H9 (cell line): ENCODE results near the gene CACTIN. TPM values are rescaled to one million over a fixed set of nuclear protein-coding genes. Genes with fewer than 3 reads are reported as not detected.

Source experiments
- DNase-seq: peaks from one replicate; pipeline ENCODE4 v3.0.0-alpha.2; 2017
- H2AFZ ChIP-seq: one replicate; pipeline ENCODE4 v1.6.1; 2013; ENCODE audit warnings: mild to moderate bottlenecking, low read length, control low read depth, moderate library complexity
- H2AK5ac ChIP-seq: 2 replicates; pipeline ENCODE4 v1.6.1; 2013; ENCODE audit warnings: low read length, control low read depth, mixed read lengths; ENCODE audit not compliant: insufficient read length
- H2BK120ac ChIP-seq: one replicate; pipeline ENCODE4 v1.6.1; 2013; ENCODE audit warnings: low read depth, mild to moderate bottlenecking, low read length, control low read depth, inconsistent platforms; ENCODE audit not compliant: poor library complexity, severe bottlenecking
- H2BK12ac ChIP-seq: 2 replicates; pipeline ENCODE4 v1.6.1; 2013; ENCODE audit warnings: low read length, control low read depth, mixed read lengths, low read depth; ENCODE audit not compliant: insufficient read length
- H2BK15ac ChIP-seq: 2 replicates; pipeline ENCODE4 v1.6.1; 2013; ENCODE audit warnings: low read depth, low read length, control low read depth
- H2BK20ac ChIP-seq: one replicate; pipeline ENCODE4 v1.6.1; 2013; ENCODE audit warnings: low read depth, mild to moderate bottlenecking, low read length, control low read depth, inconsistent platforms; ENCODE audit not compliant: poor library complexity, severe bottlenecking
- H2BK5ac ChIP-seq: 2 replicates; pipeline ENCODE4 v1.6.1; 2013; ENCODE audit warnings: low read length, control low read depth, mixed read lengths; ENCODE audit not compliant: insufficient read length
- H3K14ac ChIP-seq: 2 replicates; pipeline ENCODE4 v1.6.1; 2013; ENCODE audit warnings: low read length, control low read depth; ENCODE audit not compliant: insufficient read depth
- H3K18ac ChIP-seq: 2 replicates; pipeline ENCODE4 v1.6.1; 2013; ENCODE audit warnings: low read depth, mild to moderate bottlenecking, mixed read lengths, low read length, control low read depth; ENCODE audit not compliant: insufficient read length
- H3K23ac ChIP-seq: 2 replicates; pipeline ENCODE4 v1.6.1; 2013; ENCODE audit warnings: low read length, control low read depth, mixed read lengths, low read depth; ENCODE audit not compliant: insufficient read length
- H3K23me2 ChIP-seq: 2 replicates; pipeline ENCODE4 v1.6.1; 2013; ENCODE audit warnings: low read depth, mild to moderate bottlenecking, mixed read lengths, low read length, control low read depth; ENCODE audit not compliant: insufficient read length, poor library complexity, severe bottlenecking
- H3K27ac ChIP-seq: 2 replicates; pipeline ENCODE4 v1.5.1; 2013; ENCODE audit warnings: low read length, control low read depth, mixed read lengths, low read depth; ENCODE audit not compliant: insufficient read length
- H3K27me3 ChIP-seq: 2 replicates; pipeline ENCODE4 v1.6.1; 2013; ENCODE audit warnings: low read length, control low read depth, inconsistent platforms; ENCODE audit not compliant: insufficient read depth
- H3K4ac ChIP-seq: 2 replicates; pipeline ENCODE4 v1.6.1; 2013; ENCODE audit warnings: low read depth, mild to moderate bottlenecking, control low read depth, inconsistent platforms, low read length, moderate library complexity
- H3K4me1 ChIP-seq: 2 replicates; pipeline ENCODE4 v1.6.1; 2013; ENCODE audit warnings: low read length, control low read depth, inconsistent platforms; ENCODE audit not compliant: insufficient read depth
- H3K4me2 ChIP-seq: 2 replicates; pipeline ENCODE4 v1.6.1; 2013; ENCODE audit warnings: low read length, control low read depth, mixed read lengths; ENCODE audit not compliant: insufficient read length, insufficient read depth
- H3K56ac ChIP-seq: 2 replicates; pipeline ENCODE4 v1.6.1; 2013; ENCODE audit warnings: low read depth, mild to moderate bottlenecking, mixed read lengths, low read length, control low read depth; ENCODE audit not compliant: insufficient read length
- H3K79me1 ChIP-seq: 2 replicates; pipeline ENCODE4 v1.6.1; 2013; ENCODE audit warnings: low read depth, mild to moderate bottlenecking, moderate library complexity, low read length, control low read depth, inconsistent platforms; ENCODE audit not compliant: insufficient read depth, poor library complexity, severe bottlenecking
- H3K79me2 ChIP-seq: 2 replicates; pipeline ENCODE4 v1.6.1; 2013; ENCODE audit warnings: low read length, control low read depth, inconsistent platforms; ENCODE audit not compliant: insufficient read depth
- H3K9ac ChIP-seq: 2 replicates; pipeline ENCODE4 v1.6.1; 2013; ENCODE audit warnings: low read length, control low read depth, mixed read lengths; ENCODE audit not compliant: insufficient read length; ENCODE audit errors: extremely low read depth
- H3K9me3 ChIP-seq: one replicate; pipeline ENCODE4 v1.6.1; 2013; ENCODE audit warnings: low read depth, low read length, inconsistent platforms; ENCODE audit not compliant: control insufficient read depth
- H3T11ph ChIP-seq: one replicate; pipeline ENCODE4 v1.6.1; 2013; ENCODE audit warnings: mild to moderate bottlenecking, low read length, control low read depth, inconsistent platforms
- H4K20me1 ChIP-seq: one replicate; pipeline ENCODE4 v1.6.1; 2013; ENCODE audit not compliant: control insufficient read depth, insufficient read length, insufficient read depth
- H4K5ac ChIP-seq: 2 replicates; pipeline ENCODE4 v1.6.1; 2013; ENCODE audit warnings: low read depth, mild to moderate bottlenecking, mixed read lengths, low read length, control low read depth; ENCODE audit not compliant: insufficient read length
- H4K8ac ChIP-seq: replicated peaks from 2 replicates; pipeline ENCODE4 v1.6.1; 2013; ENCODE audit warnings: low read length, control low read depth, mixed read lengths, low read depth; ENCODE audit not compliant: insufficient read length
- H4K91ac ChIP-seq: 2 replicates; pipeline ENCODE4 v1.6.1; 2013; ENCODE audit warnings: low read depth, mild to moderate bottlenecking, moderate library complexity, mixed read lengths, low read length, control low read depth; ENCODE audit not compliant: insufficient read length
- H3K27ac Mint-ChIP-seq, 3 experiments: 2 replicates in 2 of 3; 3 replicates in 1 of 3; pipeline ENCODE4 v1.8.0; 2020 to 2021; ENCODE audit warnings: mixed read lengths in 3 of 3, mild to moderate bottlenecking in 1 of 3, moderate library complexity in 1 of 3
- H3K27me3 Mint-ChIP-seq: 2 replicates; pipeline ENCODE4 v1.8.0; 2021; ENCODE audit warnings: low read depth, mild to moderate bottlenecking, moderate library complexity, mixed read lengths
- H3K36me3 Mint-ChIP-seq, 3 experiments: 2 replicates in 2 of 3; 3 replicates in 1 of 3; pipeline ENCODE4 v1.8.0; 2020 to 2021; ENCODE audit warnings: low read depth in 3 of 3, mixed read lengths in 3 of 3; ENCODE audit not compliant: insufficient read depth in 1 of 3
- H3K4me1 Mint-ChIP-seq, 2 experiments: 2 replicates each; pipeline ENCODE4 v1.8.0; 2020; ENCODE audit warnings: mixed read lengths in 2 of 2
- H3K4me3 Mint-ChIP-seq, 2 experiments: 2 replicates in 1 of 2; 3 replicates in 1 of 2; pipeline ENCODE4 v1.8.0; 2020 to 2021; ENCODE audit warnings: mild to moderate bottlenecking in 2 of 2, mixed read lengths in 2 of 2, moderate library complexity in 1 of 2
- H3K9me3 Mint-ChIP-seq, 2 experiments: 2 replicates in 1 of 2; 3 replicates in 1 of 2; pipeline ENCODE4 v1.8.0; 2020; ENCODE audit warnings: mild to moderate bottlenecking in 2 of 2, mixed read lengths in 2 of 2, moderate library complexity in 1 of 2
- WGBS: extraction: QIAGEN DNeasy Blood & Tissue Kit; methylation state at CpG from one replicate; pipeline ENCODE4 v1.1.7; 2013; ENCODE audit warnings: missing lambda C conversion rate, low lambda C conversion rate, mixed read lengths; ENCODE audit not compliant: insufficient read length; ENCODE audit errors: extremely low coverage; 5-methylcytosine and 5-hydroxymethylcytosine counted together
- total RNA-seq: library from RNA; stranded (reverse); gene quantifications from 2 replicates; pipeline ENCODE4 v1.2.1, GENCODE V29; 2021
- TF ChIP-seq, protein P1 (sequence below): fragments of 200-600 bp; sonication (generic); conservative IDR thresholded peaks from 3 replicates; pipeline ENCODE4 v1.8.0; 2021; ENCODE audit warnings: antibody characterized with exemption, mild to moderate bottlenecking

CACTIN gene
- total RNA-seq, 1 experiment from 2014 or later = 37.3 TPM

GRCh38 chr19:3618811-3619630, 7.6 kb downstream of the CACTIN start:
- Histone ChIP-seq H2AK5ac (no peak overlapping the region), H3K79me1 (no peaks in the 10 kb centered on the region), H3T11ph (no peak overlapping the region), H2BK5ac (no peak overlapping the region), H3K4me2 (no peak overlapping the region), H2BK15ac (no peak overlapping the region), H2AFZ (no peak overlapping the region), H3K23me2 (no peaks in the 10 kb centered on the region), H4K5ac (no peak overlapping the region), H3K4me1 (no peaks in the 10 kb centered on the region), H3K79me2 (no peaks in the 10 kb centered on the region), H3K27ac (no peak overlapping the region), H3K56ac (no peak overlapping the region), H2BK120ac (no peak overlapping the region), H3K9me3 (no peaks in the 10 kb centered on the region), H3K4ac (no peak overlapping the region), H3K14ac (no peak overlapping the region), H2BK20ac (no peak overlapping the region), H4K20me1 (peaks cover 3% of the 10 kb centered on the region), H4K8ac (no peak overlapping the region), H4K91ac (no peak overlapping the region), H3K18ac (no peak overlapping the region), H3K23ac (no peak overlapping the region), H3K9ac (no peak overlapping the region), H2BK12ac (no peak overlapping the region), H3K27me3 (no peaks in the 10 kb centered on the region)
- Mint-ChIP-seq H3K4me1 (no peaks in the 10 kb centered on the region; a peak in 1 of 4 replicates), H3K4me3 (no peak overlapping the region), H3K27ac (0 out of 7 replicates have a peak overlapping the region, but pooled peaks of 1 of the 3 experiments have one; percentile 62), H3K9me3 (no peaks in the 10 kb centered on the region), H3K36me3 (peaks cover 2 to 21% (median 21%) of the 10 kb centered on the region in 3 experiments; a peak in 6 of 7 replicates), H3K27me3 (no peaks in the 10 kb centered on the region)
- no peak for DNase-seq
- no CpG with 5 or more reads among the region's 31 CpGs for WGBS
- TF ChIP-seq, protein P1, sequence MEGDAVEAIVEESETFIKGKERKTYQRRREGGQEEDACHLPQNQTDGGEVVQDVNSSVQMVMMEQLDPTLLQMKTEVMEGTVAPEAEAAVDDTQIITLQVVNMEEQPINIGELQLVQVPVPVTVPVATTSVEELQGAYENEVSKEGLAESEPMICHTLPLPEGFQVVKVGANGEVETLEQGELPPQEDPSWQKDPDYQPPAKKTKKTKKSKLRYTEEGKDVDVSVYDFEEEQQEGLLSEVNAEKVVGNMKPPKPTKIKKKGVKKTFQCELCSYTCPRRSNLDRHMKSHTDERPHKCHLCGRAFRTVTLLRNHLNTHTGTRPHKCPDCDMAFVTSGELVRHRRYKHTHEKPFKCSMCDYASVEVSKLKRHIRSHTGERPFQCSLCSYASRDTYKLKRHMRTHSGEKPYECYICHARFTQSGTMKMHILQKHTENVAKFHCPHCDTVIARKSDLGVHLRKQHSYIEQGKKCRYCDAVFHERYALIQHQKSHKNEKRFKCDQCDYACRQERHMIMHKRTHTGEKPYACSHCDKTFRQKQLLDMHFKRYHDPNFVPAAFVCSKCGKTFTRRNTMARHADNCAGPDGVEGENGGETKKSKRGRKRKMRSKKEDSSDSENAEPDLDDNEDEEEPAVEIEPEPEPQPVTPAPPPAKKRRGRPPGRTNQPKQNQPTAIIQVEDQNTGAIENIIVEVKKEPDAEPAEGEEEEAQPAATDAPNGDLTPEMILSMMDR = no peak; the same call in 2 of the 3 replicates
